ENCODE data around the gene ALPG. TPM values are rescaled to one million over a fixed set of nuclear protein-coding genes. Genes with fewer than 3 reads are reported as not detected.

ALPG gene
- total and polyA plus RNA-seq, 2 of the 4 experiments (the other 2 are of a cell fraction), result not detected

DNA sequence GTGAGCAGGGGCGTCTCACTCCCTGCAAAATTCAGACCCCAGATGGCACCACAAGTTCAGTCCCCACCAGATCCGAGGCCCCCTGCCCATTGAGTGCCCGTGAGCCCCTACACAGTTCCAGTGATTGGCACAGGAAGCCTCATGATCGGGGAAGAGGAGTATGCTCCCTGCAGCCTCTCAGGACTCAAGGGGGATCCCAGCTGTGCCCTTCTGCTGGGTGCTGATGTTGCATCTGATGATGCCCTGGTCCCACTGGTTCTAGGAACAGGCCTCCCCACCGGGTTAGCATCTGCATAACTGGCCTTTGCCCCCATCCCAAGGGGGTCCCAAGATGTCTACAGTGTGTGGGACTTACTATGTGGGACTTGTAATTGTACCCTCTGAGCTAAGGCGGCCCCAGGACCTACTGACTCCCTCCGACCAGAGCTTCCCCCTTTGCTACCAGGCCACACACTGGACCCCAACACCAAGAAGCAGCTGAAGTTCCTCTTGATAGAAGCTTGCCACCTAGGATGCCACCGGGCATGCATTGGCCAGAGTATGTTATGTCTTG lies 8.6 kb downstream of the ALPG start:
- TF ChIP-seq CHD1 (IDR thresholded peaks at IDR 0.05; ENCODE audit: low read depth, low read length), result no peak
- TF ChIP-seq, protein P1, sequence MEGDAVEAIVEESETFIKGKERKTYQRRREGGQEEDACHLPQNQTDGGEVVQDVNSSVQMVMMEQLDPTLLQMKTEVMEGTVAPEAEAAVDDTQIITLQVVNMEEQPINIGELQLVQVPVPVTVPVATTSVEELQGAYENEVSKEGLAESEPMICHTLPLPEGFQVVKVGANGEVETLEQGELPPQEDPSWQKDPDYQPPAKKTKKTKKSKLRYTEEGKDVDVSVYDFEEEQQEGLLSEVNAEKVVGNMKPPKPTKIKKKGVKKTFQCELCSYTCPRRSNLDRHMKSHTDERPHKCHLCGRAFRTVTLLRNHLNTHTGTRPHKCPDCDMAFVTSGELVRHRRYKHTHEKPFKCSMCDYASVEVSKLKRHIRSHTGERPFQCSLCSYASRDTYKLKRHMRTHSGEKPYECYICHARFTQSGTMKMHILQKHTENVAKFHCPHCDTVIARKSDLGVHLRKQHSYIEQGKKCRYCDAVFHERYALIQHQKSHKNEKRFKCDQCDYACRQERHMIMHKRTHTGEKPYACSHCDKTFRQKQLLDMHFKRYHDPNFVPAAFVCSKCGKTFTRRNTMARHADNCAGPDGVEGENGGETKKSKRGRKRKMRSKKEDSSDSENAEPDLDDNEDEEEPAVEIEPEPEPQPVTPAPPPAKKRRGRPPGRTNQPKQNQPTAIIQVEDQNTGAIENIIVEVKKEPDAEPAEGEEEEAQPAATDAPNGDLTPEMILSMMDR (conservative IDR thresholded peaks at IDR 0.05; ENCODE audit: low read depth, low read length), result no peak
- TF ChIP-seq SMC3 (IDR thresholded peaks at IDR 0.05; ENCODE audit: low read depth, low read length), result no peak
- TF ChIP-seq RFX5 (IDR thresholded peaks at IDR 0.05; ENCODE audit: low read depth, low read length), result no peak
- no peak for TF ChIP-seq NFE2L2 (IDR thresholded peaks at IDR 0.05; ENCODE audit: low read depth, low read length)
- TF ChIP-seq RCOR1 (IDR thresholded peaks at IDR 0.05; ENCODE audit: insufficient replicate concordance, low read length), result no peak
- TF ChIP-seq POLR2A (IDR thresholded peaks at IDR 0.05; ENCODE audit: low read depth, low read length), result no peak
- TF ChIP-seq MAFK (IDR thresholded peaks at IDR 0.05; ENCODE audit: low read depth, low read length), result no peak
- no peak for TF ChIP-seq MAZ (IDR thresholded peaks at IDR 0.05; ENCODE audit: borderline replicate concordance, low read depth, low read length)
- no peak for TF ChIP-seq BHLHE40 (IDR thresholded peaks at IDR 0.05; ENCODE audit: low read depth, low read length)
- TF ChIP-seq RAD21 (IDR thresholded peaks at IDR 0.05; ENCODE audit: low read length), result no peak
- TF ChIP-seq CEBPB (IDR thresholded peaks at IDR 0.05; ENCODE audit: low read depth, low read length), result no peak
- TF ChIP-seq, protein P2, sequence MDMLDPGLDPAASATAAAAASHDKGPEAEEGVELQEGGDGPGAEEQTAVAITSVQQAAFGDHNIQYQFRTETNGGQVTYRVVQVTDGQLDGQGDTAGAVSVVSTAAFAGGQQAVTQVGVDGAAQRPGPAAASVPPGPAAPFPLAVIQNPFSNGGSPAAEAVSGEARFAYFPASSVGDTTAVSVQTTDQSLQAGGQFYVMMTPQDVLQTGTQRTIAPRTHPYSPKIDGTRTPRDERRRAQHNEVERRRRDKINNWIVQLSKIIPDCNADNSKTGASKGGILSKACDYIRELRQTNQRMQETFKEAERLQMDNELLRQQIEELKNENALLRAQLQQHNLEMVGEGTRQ (IDR thresholded peaks at IDR 0.05; ENCODE audit: low read depth, low read length), result no peak
- H2BK20ac ChIP-seq (ENCODE audit: low read depth, low read length), result no peak overlapping the region
- CTCF ChIA-PET, result no interaction called here
- H2BK120ac ChIP-seq (ENCODE audit: low read depth, low read length), result no peak overlapping the region
- H3K14ac ChIP-seq (replicated peaks; ENCODE audit: low read depth, low read length), result no peak overlapping the region
- no peak overlapping the region for H4K91ac ChIP-seq (ENCODE audit: insufficient read depth, low read depth, low read length)
- H4K20me1 ChIP-seq (ENCODE audit: insufficient read depth, low read length), result no peaks in the 10 kb centered on the region; the same call in 1 of the 2 replicates
- H3K79me1 ChIP-seq (ENCODE audit: low read depth in 1 of 2, low read length in 2 of 2), result no peaks in the 10 kb centered on the region
- POLR2A ChIA-PET (ENCODE audit: unreplicated experiment), result no interaction called here
- no peak overlapping the region for H3K56ac ChIP-seq (ENCODE audit: extremely low read depth, insufficient read depth, low read length)
- H3K18ac ChIP-seq (ENCODE audit: low read depth, low read length), result no peak overlapping the region
- no peak overlapping the region for H3K9ac ChIP-seq (ENCODE audit: low read depth, low read length)
- no peaks in the 10 kb centered on the region for H3K36me3 ChIP-seq (ENCODE audit: control insufficient read depth, insufficient read depth, low read length)
- H3K9me3 ChIP-seq (ENCODE audit: control insufficient read depth, insufficient read depth, low read length), result no peaks in the 10 kb centered on the region; the same call in 1 of the 2 replicates
- H3K9me1 ChIP-seq (ENCODE audit: insufficient read depth, low read length), result no peaks in the 10 kb centered on the region
- H3K4me3 ChIP-seq (ENCODE audit: insufficient read depth, low read depth, low read length), result no peak overlapping the region
- dilution Hi-C loops (cut with HindIII; ENCODE audit: low sequenced_read_pairs, unreplicated experiment) (no loop called here), in situ Hi-C loops (cut with MboI; ENCODE audit: low sequenced_read_pairs) (no loop called here), intact Hi-C loops (cut with micrococcal nuclease) (no loop called here)
- H3K4me1 ChIP-seq (ENCODE audit: control insufficient read depth, insufficient read depth, low read length), result no peaks in the 10 kb centered on the region
- H3K27ac ChIP-seq (ENCODE audit: insufficient read depth, low read length), result no peak overlapping the region
- no peak overlapping the region for H3K4me2 ChIP-seq (ENCODE audit: low read depth, low read length)
- H2AFZ ChIP-seq (replicated peaks; ENCODE audit: low read length, poor library complexity), result no peak overlapping the region
- ATAC-seq (ENCODE audit: low read depth), result no peak
- no peak overlapping the region for H2BK15ac ChIP-seq (ENCODE audit: low read depth, low read length)
- H3K23ac ChIP-seq (ENCODE audit: low read depth, low read length), result no peak overlapping the region
- H3K4ac ChIP-seq (ENCODE audit: low read depth, low read length), result no peak overlapping the region
- no peak overlapping the region for H4K5ac ChIP-seq (ENCODE audit: low read depth, low read length)
- peaks cover 78% of the 10 kb centered on the region for H3K27me3 ChIP-seq (ENCODE audit: control insufficient read depth, insufficient read depth, low read length)
- no peak overlapping the region for H2BK5ac ChIP-seq (ENCODE audit: low read depth, low read length, poor library complexity, severe bottlenecking)
- H2AK5ac ChIP-seq (ENCODE audit: low read depth, low read length), result no peak overlapping the region
- no peak for DNase-seq
- H2AK9ac ChIP-seq (replicated peaks; ENCODE audit: low read depth, low read length, poor library complexity), result no peak overlapping the region
- no peak overlapping the region for H4K8ac ChIP-seq (ENCODE audit: low read depth in 2 of 2, low read length in 2 of 2)
- WGBS, 2 experiments (ENCODE audit: extremely low coverage in 2 of 2, insufficient read length in 1 of 2), result 77% methylated on average over 3 of the region's 8 CpGs; no CpG with 5 or more reads in 1 of the 2 experiments
- BruUV-seq (replicated peaks), result no TSS peak
